ENCODE results near the gene MAML3.

Gene MAML3

GRCh38 chr4:139813881-139814280 is 340.1 kb downstream of the MAML3 start:
- DNase-seq (ENCODE audit: low read depth in 2 of 2), result no peak

DNA sequence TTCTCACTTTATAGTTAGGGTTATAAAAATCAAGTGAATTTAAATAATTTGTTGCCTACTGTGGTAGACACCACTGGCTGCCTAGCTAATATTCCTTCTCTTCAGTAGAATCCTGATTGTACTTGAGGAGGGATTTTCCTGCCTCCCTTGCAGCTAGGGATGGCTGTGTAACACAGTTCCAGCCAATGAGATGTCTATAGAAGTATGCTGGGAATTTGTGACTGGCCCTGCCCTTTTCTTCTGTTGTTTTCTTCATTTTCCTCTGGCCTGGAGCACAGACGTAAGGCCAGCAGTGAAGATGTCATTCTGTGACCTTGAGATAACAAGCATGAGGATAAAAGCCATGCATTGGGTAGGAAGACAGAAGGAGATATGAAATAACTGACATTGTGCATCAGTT is 343.3 kb downstream of the MAML3 start:
- no peak for DNase-seq (ENCODE audit: low read depth in 2 of 2)

DNA sequence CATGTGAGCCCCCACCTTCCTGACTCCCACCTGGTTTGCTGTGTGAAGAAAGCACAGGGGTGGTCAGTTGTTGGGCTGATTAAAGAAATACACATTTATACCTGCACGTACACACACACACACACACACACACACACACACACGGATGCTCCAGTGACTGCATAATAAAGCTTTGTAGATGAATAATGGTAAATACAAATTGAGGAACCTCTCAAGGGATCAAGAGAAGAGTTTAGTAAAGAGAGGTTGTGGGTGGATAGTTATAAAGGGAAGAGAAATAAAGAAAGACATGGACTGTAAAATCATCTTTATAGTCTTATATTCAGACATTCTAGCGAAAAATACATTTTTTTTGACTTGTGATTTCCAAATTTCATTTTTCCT is 344.2 kb downstream of the MAML3 start:
- no peak for DNase-seq (ENCODE audit: low read depth in 2 of 2)

GRCh38 chr4:139808808-139809756 is 344.9 kb downstream of the MAML3 start:
- no peak for DNase-seq (ENCODE audit: low read depth in 2 of 2)

DNA sequence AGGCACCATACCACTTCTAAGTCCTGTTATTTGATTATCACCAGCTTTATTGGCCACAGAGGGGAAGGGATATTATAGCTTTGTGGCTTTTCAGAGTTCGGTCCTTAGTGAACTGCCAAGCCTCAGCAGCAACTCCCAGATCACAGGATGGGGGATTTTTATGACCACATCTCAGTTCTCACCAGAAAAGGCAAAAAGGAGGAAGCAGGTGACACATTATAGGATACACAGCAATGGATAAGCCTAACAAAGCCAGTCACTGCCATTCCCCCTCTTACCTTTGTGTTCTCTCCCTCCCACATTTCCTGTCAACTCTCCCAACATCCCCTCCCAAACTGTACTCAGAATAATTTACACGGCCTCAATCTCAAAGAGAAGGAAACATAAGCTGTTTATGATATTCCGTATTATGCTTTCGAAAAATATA is 345.6 kb downstream of the MAML3 start:
- no peak for DNase-seq (ENCODE audit: low read depth in 2 of 2)

DNA sequence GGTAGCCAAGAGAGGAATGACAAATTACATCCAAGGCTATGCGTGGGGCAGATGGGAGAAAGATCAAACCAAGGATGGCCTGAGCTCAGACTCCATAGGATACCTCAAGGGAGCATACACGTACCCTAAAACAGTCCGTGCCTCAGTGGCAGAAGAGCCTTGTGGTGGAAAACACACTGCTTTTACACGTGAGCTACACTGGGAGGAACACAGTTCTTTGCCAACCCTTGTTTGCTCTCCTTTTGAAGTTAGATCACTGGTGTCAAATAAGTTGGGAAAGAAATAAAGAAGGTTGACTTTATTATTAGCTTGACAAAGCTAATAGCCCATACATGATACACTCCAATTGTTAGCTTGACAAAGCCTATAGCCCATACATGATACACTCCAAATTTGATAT is 346.5 kb downstream of the MAML3 start:
- no peak for DNase-seq (ENCODE audit: low read depth in 2 of 2)

DNA sequence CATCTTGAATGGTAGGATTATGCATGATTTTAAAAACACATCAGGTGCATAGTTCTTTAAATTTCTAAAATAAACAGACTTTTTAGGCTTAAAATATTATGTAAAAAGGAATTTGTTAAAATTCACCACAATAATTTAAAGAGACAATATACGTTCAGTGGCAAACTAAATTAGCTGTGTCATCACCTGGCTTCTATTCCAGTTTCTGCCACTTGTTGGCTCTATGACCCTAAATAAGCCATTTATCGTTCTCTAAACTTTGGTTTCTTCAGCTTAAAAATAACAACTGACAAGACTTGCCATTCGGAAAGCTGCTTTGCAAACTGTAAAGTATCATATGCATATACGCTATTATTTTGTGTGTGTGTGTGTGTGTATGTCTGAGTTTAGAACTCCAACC is 347.1 kb downstream of the MAML3 start:
- DNase-seq (ENCODE audit: low read depth in 2 of 2), result no peak

- no peak for DNase-seq (ENCODE audit: low read depth in 2 of 2)
These were observed 351.1 kb downstream of the MAML3 start for GRCh38 chr4:139802931-139803330.

DNA sequence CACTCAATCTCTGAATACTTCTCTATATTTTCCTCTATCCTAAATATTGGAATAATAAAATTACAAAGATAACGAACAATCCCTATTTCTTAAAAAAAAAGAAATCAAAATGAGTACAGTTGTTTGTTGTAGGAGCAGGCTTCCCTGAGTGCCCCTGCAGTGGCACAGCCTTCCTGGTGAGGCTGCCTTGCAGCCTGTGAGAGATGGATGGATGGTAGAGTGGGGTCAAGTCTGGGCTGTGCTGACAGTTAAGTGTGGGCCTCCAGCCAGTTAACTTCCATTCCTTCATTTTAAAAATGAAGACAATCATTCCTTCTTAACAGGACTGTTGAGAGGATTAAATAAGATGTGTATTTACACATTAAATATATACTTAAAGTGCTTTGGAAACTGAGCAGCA is 351.5 kb downstream of the MAML3 start:
- no peak for DNase-seq (ENCODE audit: low read depth in 2 of 2)

- no peak for DNase-seq (ENCODE audit: low read depth in 2 of 2)
These were observed 352.1 kb downstream of the MAML3 start for GRCh38 chr4:139801895-139802294.

GRCh38 chr4:139800082-139800481 is 353.9 kb downstream of the MAML3 start:
- no peak for DNase-seq (ENCODE audit: low read depth in 2 of 2)

DNA sequence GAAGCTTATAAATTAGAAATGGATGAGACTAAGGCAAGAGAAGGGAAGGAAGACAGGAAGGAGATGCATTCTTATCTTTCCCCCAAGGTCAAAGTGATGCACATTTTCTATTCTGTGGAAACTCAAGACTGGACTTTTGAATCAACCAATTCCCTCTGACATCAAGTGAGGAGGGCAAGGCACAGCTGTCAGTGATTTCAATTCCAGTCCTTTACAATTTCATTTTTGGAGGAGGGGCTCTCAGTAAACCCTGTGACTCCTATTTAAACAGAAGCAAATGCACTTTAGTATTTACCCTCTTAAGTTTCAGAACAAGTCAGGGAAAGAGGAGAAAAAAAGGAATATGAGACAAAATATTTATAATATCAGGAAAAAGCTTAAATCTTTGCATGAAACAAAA is 354.4 kb downstream of the MAML3 start:
- no peak for DNase-seq (ENCODE audit: low read depth in 2 of 2)

GRCh38 chr4:139798456-139798855 is 355.5 kb downstream of the MAML3 start:
- DNase-seq (ENCODE audit: low read depth in 2 of 2), result no peak

GRCh38 chr4:139797287-139797686 is 356.7 kb downstream of the MAML3 start:
- DNase-seq (ENCODE audit: low read depth in 2 of 2), result no peak

DNA sequence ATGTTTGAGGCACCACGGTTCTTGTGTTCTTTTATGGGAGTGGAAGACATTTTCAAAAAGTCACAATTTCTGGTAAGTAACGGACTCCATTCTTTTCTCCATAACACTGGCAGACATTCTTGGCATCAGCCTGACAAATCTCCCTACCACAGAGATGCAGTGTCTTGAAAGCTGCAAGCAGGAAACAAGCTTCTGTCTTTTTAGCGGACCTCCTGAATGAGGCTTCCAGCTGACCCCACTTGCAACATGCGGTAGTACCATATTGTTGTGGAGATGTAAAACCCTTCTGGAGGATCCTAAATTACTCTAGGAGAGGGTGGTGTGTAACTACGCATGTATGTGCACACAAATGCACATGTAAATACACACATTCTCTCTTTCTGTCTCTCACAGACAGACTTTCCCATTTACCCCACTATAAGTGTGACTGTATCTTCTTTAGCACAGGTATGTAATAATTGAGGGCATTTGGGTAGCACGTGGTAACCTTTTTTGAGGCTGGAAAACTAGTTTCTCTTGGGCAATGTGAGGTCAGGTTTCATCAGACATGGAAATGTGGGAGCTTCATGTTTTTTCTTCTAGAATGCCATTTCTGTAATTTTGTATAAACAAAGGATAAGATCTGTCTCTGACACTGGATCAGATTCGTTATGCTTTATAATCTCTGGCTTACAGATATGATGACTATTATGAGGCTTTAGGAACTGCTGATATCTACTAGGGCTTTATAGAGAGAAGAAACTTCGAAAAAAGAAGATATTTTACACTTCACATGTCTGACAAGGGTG is 358.3 kb downstream of the MAML3 start:
- DNase-seq (ENCODE audit: low read depth in 2 of 2), result no peak

- DNase-seq (ENCODE audit: low read depth in 2 of 2), result no peak
These were observed 359.6 kb downstream of the MAML3 start for GRCh38 chr4:139794158-139794954.

DNA sequence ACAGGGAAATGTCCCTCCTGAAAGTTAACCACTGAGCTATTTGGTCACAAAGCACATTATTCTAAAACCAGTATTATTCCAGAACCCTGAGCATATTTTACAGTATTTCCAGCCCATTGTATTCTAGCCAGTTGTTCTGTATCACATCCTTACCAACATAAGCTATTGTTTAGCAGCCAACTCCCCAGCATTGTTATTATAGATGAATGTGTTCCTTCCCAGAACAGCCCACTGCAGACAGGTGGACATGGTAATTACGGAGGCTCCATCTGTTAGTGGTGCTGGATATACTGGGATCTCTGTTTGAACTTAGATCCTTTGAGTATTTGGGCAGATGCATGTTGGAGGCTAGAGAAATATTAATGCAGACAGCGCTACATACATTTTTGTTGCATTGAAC is 362.3 kb downstream of the MAML3 start:
- no peak for DNase-seq (ENCODE audit: low read depth in 2 of 2)

DNA sequence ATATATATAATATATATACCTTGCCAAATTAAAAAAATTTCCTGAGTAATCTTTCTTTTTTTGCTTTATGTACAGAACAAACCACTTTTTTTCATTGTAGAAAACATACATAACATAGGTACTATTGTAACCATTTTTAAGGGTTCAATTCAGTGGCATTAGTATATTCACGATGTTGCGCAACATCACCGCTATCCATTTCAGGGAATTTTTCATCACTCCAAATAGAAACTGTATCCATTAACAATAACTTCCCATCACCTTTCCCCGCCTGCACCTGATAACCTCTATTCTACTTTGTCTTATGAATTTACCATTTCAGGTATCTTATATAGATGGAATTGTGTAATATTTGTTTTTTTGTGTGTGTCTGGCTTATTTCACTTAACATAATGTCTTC is 363.7 kb downstream of the MAML3 start:
- DNase-seq (ENCODE audit: low read depth in 2 of 2), result no peak

GRCh38 chr4:139789096-139789654 is 364.8 kb downstream of the MAML3 start:
- DNase-seq (ENCODE audit: low read depth in 2 of 2), result no peak

DNA sequence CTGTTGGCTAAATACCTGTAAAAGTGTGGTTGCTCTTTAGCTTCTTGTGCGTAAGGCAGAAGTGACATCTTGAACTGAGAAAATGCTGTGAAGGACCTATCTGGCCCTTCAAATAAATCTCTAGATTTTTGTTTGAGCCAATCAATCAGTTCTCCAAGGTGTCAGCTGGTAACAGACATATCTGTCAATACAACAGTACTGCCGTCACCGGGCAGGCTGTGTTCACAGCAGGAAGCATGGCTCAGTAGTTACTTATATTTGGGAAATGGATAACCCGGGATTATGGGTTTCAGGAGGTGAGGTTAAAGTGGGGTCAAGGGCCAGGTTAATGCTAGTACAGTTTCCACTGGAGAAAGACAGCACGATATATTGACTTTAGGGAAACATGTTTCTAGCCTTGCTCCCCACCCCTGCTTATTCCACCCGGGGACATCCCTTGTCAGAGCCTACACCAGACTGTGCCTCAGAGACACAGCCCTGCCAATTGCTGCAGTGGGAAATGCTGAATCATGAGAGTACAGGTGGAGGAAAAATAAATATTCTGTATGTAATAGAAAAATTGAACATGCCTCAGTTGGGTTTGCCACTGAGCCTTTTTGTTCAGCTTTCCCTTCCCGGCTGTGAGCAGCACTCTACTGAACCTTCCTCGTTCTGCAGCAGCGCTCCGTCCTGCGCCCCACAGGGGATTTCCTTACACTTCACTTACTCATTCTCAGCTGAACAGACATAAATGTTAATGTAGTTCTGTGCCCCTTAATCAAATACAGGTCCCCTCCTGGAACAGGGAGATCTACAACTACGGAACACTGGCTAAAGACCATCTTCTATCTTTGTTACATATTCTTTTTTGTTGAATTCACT is 367.3 kb downstream of the MAML3 start:
- no peak for DNase-seq (ENCODE audit: low read depth in 2 of 2)

- DNase-seq (ENCODE audit: low read depth in 2 of 2), result no peak
These were observed 368.6 kb downstream of the MAML3 start for GRCh38 chr4:139785356-139785755.

Data from stimulated activated CD4-positive, alpha-beta T cell treated with anti-CD3 and anti-CD28 coated beads, Interleukin-12 subunit alpha, Interleukin-12 subunit beta, amount 100 ng/mL, for 24 hours (primary cell).